ENCODE measurements around the gene NAALADL2.
"Not testable (repeated sequence)": the region's sequence is repeated elsewhere in the genome, so short reads cannot be mapped to it uniquely, and the experiment has no call there.

NAALADL2 gene

GRCh38 chr3:175270198-175270837 lies 411.2 kb downstream of the NAALADL2 start:
- Histone ChIP-seq H3K4me1 (ENCODE audit: control insufficient read depth, insufficient read depth, low read length) (peaks cover 13% of the 10 kb centered on the region), H3K9me3 (ENCODE audit: control insufficient read depth, low read length) (no peaks in the 10 kb centered on the region), H3K36me3 (ENCODE audit: control insufficient read depth, insufficient read depth, low read length, severe bottlenecking) (no peaks in the 10 kb centered on the region), H3K27me3 (replicated peaks; ENCODE audit: control insufficient read depth, insufficient read depth, low read length) (no peaks in the 10 kb centered on the region), H3K4me3 (ENCODE audit: low read length) (no peak overlapping the region), H3K9ac (ENCODE audit: low read length) (no peak overlapping the region)
- DNase-seq (ENCODE audit: low read depth) = peak; percentile 82

- Histone ChIP-seq H3K9ac (ENCODE audit: low read length) (no peak overlapping the region), H3K4me3 (ENCODE audit: low read length) (no peak overlapping the region), H3K27me3 (replicated peaks; ENCODE audit: control insufficient read depth, insufficient read depth, low read length) (no peaks in the 10 kb centered on the region), H3K36me3 (ENCODE audit: control insufficient read depth, insufficient read depth, low read length, severe bottlenecking) (no peaks in the 10 kb centered on the region), H3K9me3 (ENCODE audit: control insufficient read depth, low read length) (no peaks in the 10 kb centered on the region), H3K4me1 (ENCODE audit: control insufficient read depth, insufficient read depth, low read length) (peaks cover 13% of the 10 kb centered on the region)
- peak; percentile 42 for DNase-seq (ENCODE audit: low read depth)
Measured at GRCh38 chr3:175270866-175271265, 411.7 kb downstream of the NAALADL2 start.

GRCh38 chr3:175271465-175271864 lies 412.3 kb downstream of the NAALADL2 start:
- not testable (repeated sequence) for H3K9me3 ChIP-seq (ENCODE audit: control insufficient read depth, low read length); H3K36me3 ChIP-seq (ENCODE audit: control insufficient read depth, insufficient read depth, low read length, severe bottlenecking); DNase-seq (ENCODE audit: low read depth); H3K27me3 ChIP-seq (replicated peaks; ENCODE audit: control insufficient read depth, insufficient read depth, low read length); H3K4me3 ChIP-seq (ENCODE audit: low read length); H3K9ac ChIP-seq (ENCODE audit: low read length)
- peaks cover 12% of the 10 kb centered on the region for H3K4me1 ChIP-seq (ENCODE audit: control insufficient read depth, insufficient read depth, low read length)

- Histone ChIP-seq H3K27me3 (replicated peaks; ENCODE audit: control insufficient read depth, insufficient read depth, low read length) (no peaks in the 10 kb centered on the region), H3K4me3 (ENCODE audit: low read length) (no peak overlapping the region), H3K36me3 (ENCODE audit: control insufficient read depth, insufficient read depth, low read length, severe bottlenecking) (no peaks in the 10 kb centered on the region), H3K9ac (ENCODE audit: low read length) (no peak overlapping the region), H3K9me3 (ENCODE audit: control insufficient read depth, low read length) (no peaks in the 10 kb centered on the region), H3K4me1 (ENCODE audit: control insufficient read depth, insufficient read depth, low read length) (peaks cover 3% of the 10 kb centered on the region)
- DNase-seq (ENCODE audit: low read depth) = no peak
Measured at GRCh38 chr3:175272392-175272791, 413.3 kb downstream of the NAALADL2 start.

- DNase-seq (ENCODE audit: low read depth) = no peak
- Histone ChIP-seq H3K4me1 (ENCODE audit: control insufficient read depth, insufficient read depth, low read length) (no peaks in the 10 kb centered on the region), H3K9me3 (ENCODE audit: control insufficient read depth, low read length) (no peaks in the 10 kb centered on the region), H3K4me3 (ENCODE audit: low read length) (no peak overlapping the region), H3K36me3 (ENCODE audit: control insufficient read depth, insufficient read depth, low read length, severe bottlenecking) (no peaks in the 10 kb centered on the region), H3K27me3 (replicated peaks; ENCODE audit: control insufficient read depth, insufficient read depth, low read length) (no peaks in the 10 kb centered on the region), H3K9ac (ENCODE audit: low read length) (no peak overlapping the region)
Measured at GRCh38 chr3:175273573-175273972, 414.4 kb downstream of the NAALADL2 start.

GRCh38 chr3:175274056-175274455 lies 414.9 kb downstream of the NAALADL2 start:
- Histone ChIP-seq H3K4me1 (ENCODE audit: control insufficient read depth, insufficient read depth, low read length) (no peaks in the 10 kb centered on the region), H3K9me3 (ENCODE audit: control insufficient read depth, low read length) (no peaks in the 10 kb centered on the region), H3K27me3 (replicated peaks; ENCODE audit: control insufficient read depth, insufficient read depth, low read length) (no peaks in the 10 kb centered on the region), H3K4me3 (ENCODE audit: low read length) (no peak overlapping the region), H3K9ac (ENCODE audit: low read length) (no peak overlapping the region), H3K36me3 (ENCODE audit: control insufficient read depth, insufficient read depth, low read length, severe bottlenecking) (no peaks in the 10 kb centered on the region)
- no peak for DNase-seq (ENCODE audit: low read depth)

- H3K9ac ChIP-seq (ENCODE audit: low read length) = no peak overlapping the region
- no peaks in the 10 kb centered on the region for H3K9me3 ChIP-seq (ENCODE audit: control insufficient read depth, low read length)
- no peak for DNase-seq (ENCODE audit: low read depth)
- no peak overlapping the region for H3K4me3 ChIP-seq (ENCODE audit: low read length)
- H3K4me1 ChIP-seq (ENCODE audit: control insufficient read depth, insufficient read depth, low read length) = no peaks in the 10 kb centered on the region
- H3K36me3 ChIP-seq (ENCODE audit: control insufficient read depth, insufficient read depth, low read length, severe bottlenecking) = no peaks in the 10 kb centered on the region
- no peaks in the 10 kb centered on the region for H3K27me3 ChIP-seq (replicated peaks; ENCODE audit: control insufficient read depth, insufficient read depth, low read length)
Measured at GRCh38 chr3:175274474-175275218, 415.5 kb downstream of the NAALADL2 start.

GRCh38 chr3:175278680-175279079 lies 419.5 kb downstream of the NAALADL2 start:
- DNase-seq (ENCODE audit: low read depth) = no peak
- Histone ChIP-seq H3K4me1 (ENCODE audit: control insufficient read depth, insufficient read depth, low read length) (no peaks in the 10 kb centered on the region), H3K27me3 (replicated peaks; ENCODE audit: control insufficient read depth, insufficient read depth, low read length) (no peaks in the 10 kb centered on the region), H3K36me3 (ENCODE audit: control insufficient read depth, insufficient read depth, low read length, severe bottlenecking) (no peaks in the 10 kb centered on the region), H3K4me3 (ENCODE audit: low read length) (no peak overlapping the region), H3K9me3 (ENCODE audit: control insufficient read depth, low read length) (no peaks in the 10 kb centered on the region), H3K9ac (ENCODE audit: low read length) (no peak overlapping the region)

- DNase-seq (ENCODE audit: low read depth) = no peak
- no peaks in the 10 kb centered on the region for H3K36me3 ChIP-seq (ENCODE audit: control insufficient read depth, insufficient read depth, low read length, severe bottlenecking)
- H3K9ac ChIP-seq (ENCODE audit: low read length) = no peak overlapping the region
- H3K27me3 ChIP-seq (replicated peaks; ENCODE audit: control insufficient read depth, insufficient read depth, low read length) = no peaks in the 10 kb centered on the region
- no peak overlapping the region for H3K4me3 ChIP-seq (ENCODE audit: low read length)
- no peaks in the 10 kb centered on the region for H3K4me1 ChIP-seq (ENCODE audit: control insufficient read depth, insufficient read depth, low read length)
- H3K9me3 ChIP-seq (ENCODE audit: control insufficient read depth, low read length) = no peaks in the 10 kb centered on the region
Measured at GRCh38 chr3:175279457-175279856, 420.3 kb downstream of the NAALADL2 start.

GRCh38 chr3:175279911-175280310 lies 420.8 kb downstream of the NAALADL2 start:
- no peak overlapping the region for H3K4me3 ChIP-seq (ENCODE audit: low read length)
- no peak for DNase-seq (ENCODE audit: low read depth)
- H3K27me3 ChIP-seq (replicated peaks; ENCODE audit: control insufficient read depth, insufficient read depth, low read length) = no peaks in the 10 kb centered on the region
- no peaks in the 10 kb centered on the region for H3K36me3 ChIP-seq (ENCODE audit: control insufficient read depth, insufficient read depth, low read length, severe bottlenecking)
- no peaks in the 10 kb centered on the region for H3K4me1 ChIP-seq (ENCODE audit: control insufficient read depth, insufficient read depth, low read length)
- H3K9me3 ChIP-seq (ENCODE audit: control insufficient read depth, low read length) = no peaks in the 10 kb centered on the region
- H3K9ac ChIP-seq (ENCODE audit: low read length) = no peak overlapping the region

GRCh38 chr3:175287361-175287963 lies 428.3 kb downstream of the NAALADL2 start:
- peak; percentile 42 for DNase-seq (ENCODE audit: low read depth)
- Histone ChIP-seq H3K36me3 (ENCODE audit: control insufficient read depth, insufficient read depth, low read length, severe bottlenecking) (no peaks in the 10 kb centered on the region), H3K9ac (ENCODE audit: low read length) (no peak overlapping the region), H3K4me1 (ENCODE audit: control insufficient read depth, insufficient read depth, low read length) (no peaks in the 10 kb centered on the region), H3K27me3 (replicated peaks; ENCODE audit: control insufficient read depth, insufficient read depth, low read length) (no peaks in the 10 kb centered on the region), H3K9me3 (ENCODE audit: control insufficient read depth, low read length) (no peaks in the 10 kb centered on the region), H3K4me3 (ENCODE audit: low read length) (no peak overlapping the region)

Data from adipocyte (in vitro differentiated cells).